ENCODE results near the gene SEMA3A.
"Not testable (repeated sequence)": the region's sequence is repeated elsewhere in the genome, so short reads cannot be mapped to it uniquely, and the experiment has no call there.

Gene SEMA3A

GRCh38 chr7:84157171-84157570 lies 37.4 kb downstream of the SEMA3A start:
- no peak for DNase-seq
- no peaks in the 10 kb centered on the region for H3K9me3 ChIP-seq (ENCODE audit: control extremely low read depth in 1 of 5, control insufficient read depth in 4 of 5, insufficient read depth in 2 of 5, low read depth in 1 of 5, low read length in 4 of 5)
- CTCF ChIA-PET = no interaction called here
- no peaks in the 10 kb centered on the region for H3K36me3 ChIP-seq (ENCODE audit: control insufficient read depth in 4 of 4, insufficient read depth in 4 of 4, low read length in 3 of 4)
- 100% methylated on average over 4 of the region's 4 CpGs for WGBS (ENCODE audit: insufficient coverage)
- no peaks in the 10 kb centered on the region for H3K4me1 ChIP-seq (ENCODE audit: control extremely low read depth in 1 of 4, control insufficient read depth in 4 of 4, insufficient read depth in 4 of 4, low read length in 3 of 4)
- H3K27me3 ChIP-seq (replicated peaks in 2 of 5; ENCODE audit: control insufficient read depth in 4 of 5, insufficient read depth in 5 of 5, low read length in 4 of 5) = no peaks in the 10 kb centered on the region
- H3K27ac ChIP-seq (ENCODE audit: insufficient read depth in 1 of 2, low read depth in 1 of 2, low read length in 2 of 2, poor library complexity in 1 of 2, severe bottlenecking in 2 of 2) = no peak overlapping the region
- POLR2A ChIA-PET = no interaction called here
- no peak overlapping the region for H3K4me3 ChIP-seq (ENCODE audit: control insufficient read depth in 1 of 7, extremely low read depth in 1 of 7, insufficient read depth in 4 of 7, low read depth in 2 of 7, low read length in 6 of 7)

- no peak for DNase-seq
- Histone ChIP-seq H3K27me3 (replicated peaks in 2 of 5; ENCODE audit: control insufficient read depth in 4 of 5, insufficient read depth in 5 of 5, low read length in 4 of 5) (no peaks in the 10 kb centered on the region), H3K36me3 (ENCODE audit: control insufficient read depth in 4 of 4, insufficient read depth in 4 of 4, low read length in 3 of 4) (no peaks in the 10 kb centered on the region), H3K4me1 (ENCODE audit: control extremely low read depth in 1 of 4, control insufficient read depth in 4 of 4, insufficient read depth in 4 of 4, low read length in 3 of 4) (no peaks in the 10 kb centered on the region), H3K9me3 (ENCODE audit: control extremely low read depth in 1 of 5, control insufficient read depth in 4 of 5, insufficient read depth in 2 of 5, low read depth in 1 of 5, low read length in 4 of 5) (no peaks in the 10 kb centered on the region), H3K27ac (ENCODE audit: insufficient read depth in 1 of 2, low read depth in 1 of 2, low read length in 2 of 2, poor library complexity in 1 of 2, severe bottlenecking in 2 of 2) (no peak overlapping the region), H3K4me3 (ENCODE audit: control insufficient read depth in 1 of 7, extremely low read depth in 1 of 7, insufficient read depth in 4 of 7, low read depth in 2 of 7, low read length in 6 of 7) (no peak overlapping the region)
- 98% methylated on average over 5 of the region's 6 CpGs for WGBS (ENCODE audit: insufficient coverage)
- CTCF ChIA-PET = interaction anchor here (0.5 kb wide), 1 partner anchor 53 kb away, joined by 4 read pairs; no protein-coding TSS in a partner anchor
- POLR2A ChIA-PET = no interaction called here
Observed at GRCh38 chr7:84154991-84155781, 39.4 kb downstream of the SEMA3A start.

GRCh38 chr7:84152995-84153394 lies 41.6 kb downstream of the SEMA3A start:
- POLR2A ChIA-PET = no interaction called here
- CTCF ChIA-PET = no interaction called here
- no peaks in the 10 kb centered on the region for H3K9me3 ChIP-seq (ENCODE audit: control extremely low read depth in 1 of 5, control insufficient read depth in 4 of 5, insufficient read depth in 2 of 5, low read depth in 1 of 5, low read length in 4 of 5)
- H3K27me3 ChIP-seq (replicated peaks in 2 of 5; ENCODE audit: control insufficient read depth in 4 of 5, insufficient read depth in 5 of 5, low read length in 4 of 5) = no peaks in the 10 kb centered on the region
- no peak for DNase-seq
- no peaks in the 10 kb centered on the region for H3K4me1 ChIP-seq (ENCODE audit: control extremely low read depth in 1 of 4, control insufficient read depth in 4 of 4, insufficient read depth in 4 of 4, low read length in 3 of 4)
- H3K36me3 ChIP-seq (ENCODE audit: control insufficient read depth in 4 of 4, insufficient read depth in 4 of 4, low read length in 3 of 4) = no peaks in the 10 kb centered on the region
- no peak overlapping the region for H3K4me3 ChIP-seq (ENCODE audit: control insufficient read depth in 1 of 7, extremely low read depth in 1 of 7, insufficient read depth in 4 of 7, low read depth in 2 of 7, low read length in 6 of 7)
- no peak overlapping the region for H3K27ac ChIP-seq (ENCODE audit: insufficient read depth in 1 of 2, low read depth in 1 of 2, low read length in 2 of 2, poor library complexity in 1 of 2, severe bottlenecking in 2 of 2)

GRCh38 chr7:84150370-84150769 lies 44.2 kb downstream of the SEMA3A start:
- H3K27ac ChIP-seq (ENCODE audit: insufficient read depth in 1 of 2, low read depth in 1 of 2, low read length in 2 of 2, poor library complexity in 1 of 2, severe bottlenecking in 2 of 2); H3K4me3 ChIP-seq (ENCODE audit: control insufficient read depth in 1 of 7, extremely low read depth in 1 of 7, insufficient read depth in 4 of 7, low read depth in 2 of 7, low read length in 6 of 7); DNase-seq; H3K36me3 ChIP-seq (ENCODE audit: control insufficient read depth in 4 of 4, insufficient read depth in 4 of 4, low read length in 3 of 4); POLR2A ChIA-PET; CTCF ChIA-PET; H3K9me3 ChIP-seq (ENCODE audit: control extremely low read depth in 1 of 5, control insufficient read depth in 4 of 5, insufficient read depth in 2 of 5, low read depth in 1 of 5, low read length in 4 of 5); H3K4me1 ChIP-seq (ENCODE audit: control extremely low read depth in 1 of 4, control insufficient read depth in 4 of 4, insufficient read depth in 4 of 4, low read length in 3 of 4); H3K27me3 ChIP-seq (replicated peaks in 2 of 5; ENCODE audit: control insufficient read depth in 4 of 5, insufficient read depth in 5 of 5, low read length in 4 of 5): not testable (repeated sequence)
- 95% methylated on average over 8 of the region's 22 CpGs for WGBS (ENCODE audit: insufficient coverage)

- CTCF ChIA-PET = no interaction called here
- H3K36me3 ChIP-seq (ENCODE audit: control insufficient read depth in 4 of 4, insufficient read depth in 4 of 4, low read length in 3 of 4) = no peaks in the 10 kb centered on the region
- H3K27me3 ChIP-seq (replicated peaks in 2 of 5; ENCODE audit: control insufficient read depth in 4 of 5, insufficient read depth in 5 of 5, low read length in 4 of 5) = no peaks in the 10 kb centered on the region
- DNase-seq = no peak
- H3K27ac ChIP-seq (ENCODE audit: insufficient read depth in 1 of 2, low read depth in 1 of 2, low read length in 2 of 2, poor library complexity in 1 of 2, severe bottlenecking in 2 of 2) = no peak overlapping the region
- H3K4me1 ChIP-seq (ENCODE audit: control extremely low read depth in 1 of 4, control insufficient read depth in 4 of 4, insufficient read depth in 4 of 4, low read length in 3 of 4) = peaks cover 0 to 2% (median 0%) of the 10 kb centered on the region in 4 experiments
- POLR2A ChIA-PET = no interaction called here
- 60% methylated on average over 2 of the region's 3 CpGs for WGBS (ENCODE audit: insufficient coverage)
- H3K9me3 ChIP-seq (ENCODE audit: control extremely low read depth in 1 of 5, control insufficient read depth in 4 of 5, insufficient read depth in 2 of 5, low read depth in 1 of 5, low read length in 4 of 5) = no peaks in the 10 kb centered on the region
- no peak overlapping the region for H3K4me3 ChIP-seq (ENCODE audit: control insufficient read depth in 1 of 7, extremely low read depth in 1 of 7, insufficient read depth in 4 of 7, low read depth in 2 of 7, low read length in 6 of 7)
Observed at GRCh38 chr7:84149573-84149972, 45.0 kb downstream of the SEMA3A start.

- H3K27me3 ChIP-seq (replicated peaks in 2 of 5; ENCODE audit: control insufficient read depth in 4 of 5, insufficient read depth in 5 of 5, low read length in 4 of 5) = no peaks in the 10 kb centered on the region
- POLR2A ChIA-PET = no interaction called here
- DNase-seq = no peak
- no peaks in the 10 kb centered on the region for H3K36me3 ChIP-seq (ENCODE audit: control insufficient read depth in 4 of 4, insufficient read depth in 4 of 4, low read length in 3 of 4)
- H3K9me3 ChIP-seq (ENCODE audit: control extremely low read depth in 1 of 5, control insufficient read depth in 4 of 5, insufficient read depth in 2 of 5, low read depth in 1 of 5, low read length in 4 of 5) = no peaks in the 10 kb centered on the region
- H3K4me3 ChIP-seq (ENCODE audit: control insufficient read depth in 1 of 7, extremely low read depth in 1 of 7, insufficient read depth in 4 of 7, low read depth in 2 of 7, low read length in 6 of 7) = no peak overlapping the region
- CTCF ChIA-PET = no interaction called here
- H3K27ac ChIP-seq (ENCODE audit: insufficient read depth in 1 of 2, low read depth in 1 of 2, low read length in 2 of 2, poor library complexity in 1 of 2, severe bottlenecking in 2 of 2) = no peak overlapping the region
- 100% methylated on average over 1 of the region's 3 CpGs for WGBS (ENCODE audit: insufficient coverage)
- H3K4me1 ChIP-seq (ENCODE audit: control extremely low read depth in 1 of 4, control insufficient read depth in 4 of 4, insufficient read depth in 4 of 4, low read length in 3 of 4) = peaks cover 0 to 8% (median 4%) of the 10 kb centered on the region in 4 experiments
Observed at GRCh38 chr7:84145892-84146291, 48.7 kb downstream of the SEMA3A start.

GRCh38 chr7:84144935-84145334 lies 49.7 kb downstream of the SEMA3A start:
- Histone ChIP-seq H3K27me3 (replicated peaks in 2 of 5; ENCODE audit: control insufficient read depth in 4 of 5, insufficient read depth in 5 of 5, low read length in 4 of 5) (no peaks in the 10 kb centered on the region), H3K9me3 (ENCODE audit: control extremely low read depth in 1 of 5, control insufficient read depth in 4 of 5, insufficient read depth in 2 of 5, low read depth in 1 of 5, low read length in 4 of 5) (no peaks in the 10 kb centered on the region), H3K36me3 (ENCODE audit: control insufficient read depth in 4 of 4, insufficient read depth in 4 of 4, low read length in 3 of 4) (no peaks in the 10 kb centered on the region), H3K4me1 (ENCODE audit: control extremely low read depth in 1 of 4, control insufficient read depth in 4 of 4, insufficient read depth in 4 of 4, low read length in 3 of 4) (peaks cover 0 to 8% (median 4%) of the 10 kb centered on the region in 4 experiments), H3K27ac (ENCODE audit: insufficient read depth in 1 of 2, low read depth in 1 of 2, low read length in 2 of 2, poor library complexity in 1 of 2, severe bottlenecking in 2 of 2) (no peak overlapping the region), H3K4me3 (ENCODE audit: control insufficient read depth in 1 of 7, extremely low read depth in 1 of 7, insufficient read depth in 4 of 7, low read depth in 2 of 7, low read length in 6 of 7) (no peak overlapping the region)
- WGBS (ENCODE audit: insufficient coverage) = 83% methylated on average over 1 of the region's 1 CpG
- DNase-seq = no peak
- POLR2A ChIA-PET = no interaction called here
- CTCF ChIA-PET = no interaction called here

Measured in common myeloid progenitor, CD34-positive (primary cell).